ENCODE measurements around the gene CENPW.

GRCh38 chr6:126341126-126341525, 1.2 kb downstream of the CENPW start:
- TF ChIP-seq CTCF (IDR thresholded peaks at IDR 0.05; ENCODE audit: insufficient read depth, low read length), result no peak
- no peak for TF ChIP-seq POLR2AphosphoS5 (IDR thresholded peaks at IDR 0.05; ENCODE audit: low read depth)
- TF ChIP-seq GABPA (IDR thresholded peaks at IDR 0.05; ENCODE audit: low read depth), result no peak
- no peak for TF ChIP-seq SPI1 (IDR thresholded peaks at IDR 0.05; ENCODE audit: borderline replicate concordance, low read depth)
